HepG2 (cell line): ENCODE data around the gene PYGO1. TPM values are rescaled to one million over a fixed set of nuclear protein-coding genes. Genes with fewer than 3 reads are reported as not detected.

Source experiments
- ATAC-seq: fragments of 200-7000 bp; cut with Tn5 transposase; 3 replicates; pipeline ENCODE4 v1.9.1; 2020; ENCODE audit warnings: mild to moderate bottlenecking, moderate library complexity
- BruUV-seq: library from RNA; stranded (reverse); fragments of 400-500 nt; replicated peaks from 2 replicates; lab custom pipeline; 2021; lab: Mats Ljungman, UMichigan
- CTCF ChIA-PET: fragments of 300-600 bp; formaldehyde crosslinking; extraction: SDS; loops from one replicate; lab custom pipeline; 2021; ENCODE audit warnings: low total read pairs, inconsistent platforms, low intra/inter-chr PET ratio; lab: Yijun Ruan, JAX
- POLR2A ChIA-PET: fragments of 350-600 bp; sonication (Branson Sonifier 250); formaldehyde crosslinking; loops from one replicate; lab custom pipeline; 2020; ENCODE audit warnings: antibody characterized with exemption, inconsistent platforms; lab: Yijun Ruan, JAX
- DNase-seq: peaks from one replicate; pipeline ENCODE4 v3.0.0-alpha.2; 2015; ENCODE audit warnings: low spot score
- FAIRE-seq: peaks from 3 replicates; lab custom pipeline; 2011; peaks lifted over from hg19 to GRCh38; lab: Jason Lieb, UNC
- H2AFZ ChIP-seq: one replicate; pipeline ENCODE4 v1.6.1; 2011; ENCODE audit warnings: low read length, inconsistent platforms
- H3K27ac ChIP-seq: fragments of 300-600 bp; 3 replicates; pipeline ENCODE4 v1.8.0; 2011; ENCODE audit warnings: mixed run types, mild to moderate bottlenecking, mixed read lengths, low read length, inconsistent platforms; ENCODE audit not compliant: insufficient read depth; ENCODE audit errors: extremely low read length
- H3K27me3 ChIP-seq, 2 experiments: fragments of 200-600 bp in 1 of 2; 2 replicates in 1 of 2; 3 replicates in 1 of 2; pipeline versions ENCODE4 v1.6.0 to v1.8.0; 2011; ENCODE audit warnings: low read length in 2 of 2, mild to moderate bottlenecking in 2 of 2, moderate library complexity in 2 of 2, inconsistent platforms in 1 of 2; ENCODE audit not compliant: insufficient read depth in 2 of 2, control insufficient read depth in 1 of 2
- H3K36me3 ChIP-seq, 2 experiments: fragments of 200-600 bp in 1 of 2; replicated peaks in 1 of 2; 2 replicates in 1 of 2; 3 replicates in 1 of 2; pipeline versions ENCODE4 v1.5.1 to v1.8.0; 2011; ENCODE audit warnings: low read length in 2 of 2, inconsistent platforms in 1 of 2; ENCODE audit not compliant: insufficient read depth in 2 of 2, control insufficient read depth in 1 of 2
- H3K4me1 ChIP-seq: 2 replicates; pipeline ENCODE4 v1.5.1; 2012; ENCODE audit warnings: low read length, inconsistent platforms; ENCODE audit not compliant: insufficient read depth
- H3K4me2 ChIP-seq: 2 replicates; pipeline ENCODE4 v1.6.0; 2011; ENCODE audit warnings: low read depth, low read length, inconsistent platforms
- H3K4me3 ChIP-seq, 3 experiments: fragments of 200-600 bp in 1 of 3; sonication (generic), shearing (Covaris generic) in 1 of 3; replicated peaks in 1 of 3; 2 replicates each; pipeline ENCODE4 v1.5.1; 2011 to 2016; ENCODE audit warnings: low read length in 3 of 3, inconsistent platforms in 2 of 3, low read depth in 2 of 3, mild to moderate bottlenecking in 2 of 3, control low read depth in 1 of 3, mixed read lengths in 1 of 3; ENCODE audit not compliant: insufficient read depth in 1 of 3
- H3K79me2 ChIP-seq: one replicate; pipeline ENCODE4 v1.6.1; 2011; ENCODE audit warnings: low read length, inconsistent platforms; ENCODE audit not compliant: insufficient read depth
- H3K9ac ChIP-seq: 2 replicates; pipeline ENCODE4 v1.6.0; 2011; ENCODE audit warnings: mild to moderate bottlenecking, low read depth, low read length, inconsistent platforms; ENCODE audit not compliant: insufficient read depth
- H3K9me3 ChIP-seq: 2 replicates; pipeline ENCODE4 v1.5.1; 2012; ENCODE audit warnings: mild to moderate bottlenecking, low read length
- H4K20me1 ChIP-seq: 2 replicates; pipeline ENCODE4 v1.6.0; 2011; ENCODE audit warnings: inconsistent platforms, mild to moderate bottlenecking, low read length, moderate library complexity; ENCODE audit not compliant: insufficient read depth
- HNRNPK ChIP-seq: fragments of 200-400 bp; formaldehyde crosslinking; IDR thresholded peaks from 2 replicates; pipeline ENCODE4 v1.6.1; 2018; ENCODE audit warnings: low read length, low read depth, moderate library complexity, mild to moderate bottlenecking; ENCODE audit not compliant: poor library complexity, severe bottlenecking
- ZNF337 ChIP-seq: sonication (generic); formaldehyde crosslinking; IDR thresholded peaks from 2 replicates; pipeline ENCODE4 v1.5.1; 2020; ENCODE audit warnings: missing genetic modification reagents, low read depth, mild to moderate bottlenecking, borderline replicate concordance
- ZNF687 ChIP-seq: sonication (generic); formaldehyde crosslinking; IDR thresholded peaks from 2 replicates; pipeline ENCODE4 v1.5.1; 2020; ENCODE audit warnings: mild to moderate bottlenecking, missing genetic modification reagents, moderate library complexity
- ZNF841 ChIP-seq: sonication (generic); formaldehyde crosslinking; IDR thresholded peaks from 2 replicates; pipeline ENCODE4 v1.8.1; 2023; ENCODE audit warnings: missing genetic modification reagents, borderline replicate concordance
- WGBS: methylation state at CpG from one replicate; pipeline ENCODE4 v1.1.6; 2017; ENCODE audit warnings: low lambda C conversion rate; 5-methylcytosine and 5-hydroxymethylcytosine counted together
- in situ Hi-C: cut with HindIII; loops from 2 replicates; pipeline ENCODE4 v1.10.0; 2017; ENCODE audit warnings: low pct_unique_long_range_greater_than_20kb; ENCODE audit not compliant: extremely low pct_ligation_motif_present
- intact Hi-C: fragments of 100-400 bp; cut with micrococcal nuclease; formaldehyde crosslinking; loops from one replicate; pipeline ENCODE4 v1.10.0; 2022; ENCODE audit not compliant: unreplicated experiment
- polyA plus RNA-seq, 8 experiments: library from polyadenylated mRNA; depleted of rRNA in 3 of 8; stranded (reverse) in 7 of 8; unstranded in 1 of 8; fragments of >200 nt; fragmentation: Illumina TruSeq in 4 of 8; extraction: Trizol in 4 of 8; gene quantifications; 2 replicates each; pipeline versions ENCODE4 v1.2.1 to v1.2.3, GENCODE V29; 2011 to 2016; ENCODE audit warnings: low read depth in 4 of 8, missing spikeins in 1 of 8, mixed read lengths in 1 of 8; ENCODE audit not compliant: insufficient read depth in 1 of 8
- total RNA-seq, 5 experiments: library from RNA; depleted of rRNA; stranded (reverse); fragments of >200 nt; fragmentation: Illumina TruSeq; extraction: Trizol; gene quantifications; 2 replicates each; pipeline ENCODE4 v1.2.3, GENCODE V29; 2016; ENCODE audit warnings: low read depth in 1 of 5

PYGO1 gene
- total and polyA plus RNA-seq, 2 of the 13 experiments (the other 11 are each of a cell fraction or from before 2014, with no cell fraction given), result 1.1 to 1.8 TPM

- Histone ChIP-seq H3K79me2 (no peaks in the 10 kb centered on the region), H3K4me2 (no peak overlapping the region), H3K9ac (no peak overlapping the region), H3K27me3 (no peaks in the 10 kb centered on the region), H3K4me1 (peaks cover 13% of the 10 kb centered on the region; the same call in 1 of the 2 replicates), H3K4me3 (no peak overlapping the region), H3K27ac (no peak overlapping the region), H4K20me1 (no peaks in the 10 kb centered on the region), H3K36me3 (no peaks in the 10 kb centered on the region), H3K9me3 (peaks cover 20% of the 10 kb centered on the region), H2AFZ (no peak overlapping the region)
- intact Hi-C loops (no loop called here), in situ Hi-C loops (no loop called here)
- WGBS, result 72% methylated on average over 4 of the region's 4 CpGs
- ChIA-PET POLR2A (no interaction called here), CTCF (no interaction called here)
- ATAC-seq (no peak), DNase-seq (no peak), FAIRE-seq (no peak)
- BruUV-seq, result no TSS peak
- TF ChIP-seq HNRNPK (no peak), ZNF337 (CRISPR knock-in tag) (peak; percentile 95; the same call in 1 of the 2 replicates), ZNF841 (CRISPR knock-in tag) (no peak), ZNF687 (CRISPR knock-in tag) (no peak)
These were observed 33.1 kb downstream of the PYGO1 start for GRCh38 chr15:55555089-55555488.
